HG02943 (cell line): ENCODE data around the gene KRTAP10-1.
"Not testable (repeated sequence)": the region's sequence is repeated elsewhere in the genome, so short reads cannot be mapped to it uniquely, and the experiment has no call there.

Source experiments
- ATAC-seq: cut with Tn5 transposase; IDR thresholded peaks from one replicate; pipeline ENCODE4 v1.9.1; 2021; ENCODE audit warnings: mild to moderate bottlenecking, low read depth, moderate library complexity; ENCODE audit not compliant: unreplicated experiment

The KRTAP10-1 gene

DNA sequence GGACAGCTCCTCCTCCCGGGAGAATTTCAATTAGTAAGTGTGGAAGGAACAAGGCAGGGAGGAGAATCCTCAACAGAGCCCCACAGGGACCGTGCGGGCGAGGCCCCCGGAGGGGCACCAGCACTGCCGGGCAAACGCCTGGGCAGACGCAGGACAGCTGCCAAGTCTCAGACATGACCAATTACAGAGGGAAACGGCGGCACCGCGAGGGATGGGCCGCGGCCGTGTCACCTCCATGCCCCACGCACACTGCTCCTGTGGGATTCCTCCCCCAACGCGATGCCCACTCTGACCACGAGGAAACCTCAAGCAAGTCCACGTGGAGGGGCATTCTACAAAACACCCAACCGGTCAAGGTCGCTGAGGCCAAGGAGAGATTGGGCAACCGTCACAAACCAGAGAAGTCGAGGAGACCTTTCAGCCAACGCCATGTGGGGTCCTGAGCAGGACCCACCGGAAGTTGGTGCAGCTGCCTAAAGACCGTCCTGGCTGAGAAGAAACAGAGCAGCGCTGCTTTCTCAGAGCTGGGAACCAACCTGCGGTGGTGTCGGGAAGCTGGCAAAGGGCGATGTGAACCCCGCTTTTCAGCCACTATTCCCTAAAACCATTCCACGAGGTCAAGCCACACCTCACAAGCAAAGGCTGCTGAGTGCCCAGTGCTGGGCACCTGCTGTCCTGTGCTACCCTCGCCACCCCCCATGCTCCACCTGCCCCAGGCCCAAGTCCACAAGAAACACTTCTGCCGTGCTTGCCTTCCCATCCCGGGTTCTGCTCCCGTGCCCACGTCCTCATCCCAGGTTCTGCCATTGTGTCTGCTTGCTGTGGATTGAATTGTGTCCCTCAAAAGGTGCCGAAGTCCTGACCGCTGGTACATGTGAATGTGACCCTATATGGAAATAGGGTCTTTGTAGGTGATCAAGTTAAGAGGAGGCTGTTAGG lies 32.1 kb upstream of the KRTAP10-1 start:
- no peak for ATAC-seq

DNA sequence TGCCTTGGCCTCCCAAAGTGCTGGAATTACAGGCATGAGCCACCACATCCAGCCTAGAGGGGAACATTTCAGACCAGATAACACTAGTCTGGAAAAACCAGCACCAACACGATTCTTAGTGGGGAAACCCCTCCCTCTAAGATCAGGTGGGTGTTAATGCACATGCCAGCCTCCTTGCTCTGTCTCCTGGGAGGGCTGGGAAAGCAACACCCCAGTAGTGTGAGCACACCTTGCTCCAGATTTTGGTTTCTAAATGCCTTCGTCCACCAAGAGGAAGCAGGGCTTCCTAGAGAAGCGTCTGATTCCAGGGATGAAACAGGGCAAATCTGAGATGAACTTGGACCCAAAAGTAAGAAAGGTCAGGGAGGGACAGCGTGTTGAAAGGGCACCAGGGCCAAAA lies 31.3 kb upstream of the KRTAP10-1 start:
- no peak for ATAC-seq

DNA sequence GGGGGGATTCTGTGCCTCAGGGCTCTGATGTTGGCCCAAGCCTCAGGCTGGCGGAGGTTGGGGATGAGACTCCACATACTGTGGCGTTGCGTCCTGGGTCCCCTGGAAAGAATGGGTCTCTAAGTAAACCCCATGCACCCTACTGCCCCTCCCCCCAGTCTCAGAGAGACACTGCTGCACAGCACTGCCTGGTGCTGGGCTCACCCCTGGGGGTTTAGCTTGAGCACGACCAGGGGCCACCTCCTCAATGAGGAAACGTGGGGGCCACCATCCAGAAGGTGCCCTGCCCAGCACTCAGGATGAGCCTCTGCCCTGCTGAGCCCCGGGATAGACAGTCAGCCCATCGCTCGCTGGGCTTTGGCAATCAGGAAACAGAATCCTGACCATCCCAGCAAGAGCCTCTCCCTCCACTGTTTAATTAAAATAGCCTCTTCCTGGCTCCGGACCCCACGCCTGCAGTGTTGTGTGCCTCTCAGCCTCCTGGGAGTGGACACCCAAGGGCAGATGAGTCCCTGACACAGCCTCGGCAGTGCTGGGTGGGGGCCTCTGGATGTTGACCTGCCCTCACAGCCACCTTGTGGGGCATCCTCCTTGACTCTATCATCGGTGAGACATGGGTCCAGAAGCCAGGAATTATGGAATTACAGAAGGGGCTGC lies 30.0 kb upstream of the KRTAP10-1 start:
- ATAC-seq, result no peak

DNA sequence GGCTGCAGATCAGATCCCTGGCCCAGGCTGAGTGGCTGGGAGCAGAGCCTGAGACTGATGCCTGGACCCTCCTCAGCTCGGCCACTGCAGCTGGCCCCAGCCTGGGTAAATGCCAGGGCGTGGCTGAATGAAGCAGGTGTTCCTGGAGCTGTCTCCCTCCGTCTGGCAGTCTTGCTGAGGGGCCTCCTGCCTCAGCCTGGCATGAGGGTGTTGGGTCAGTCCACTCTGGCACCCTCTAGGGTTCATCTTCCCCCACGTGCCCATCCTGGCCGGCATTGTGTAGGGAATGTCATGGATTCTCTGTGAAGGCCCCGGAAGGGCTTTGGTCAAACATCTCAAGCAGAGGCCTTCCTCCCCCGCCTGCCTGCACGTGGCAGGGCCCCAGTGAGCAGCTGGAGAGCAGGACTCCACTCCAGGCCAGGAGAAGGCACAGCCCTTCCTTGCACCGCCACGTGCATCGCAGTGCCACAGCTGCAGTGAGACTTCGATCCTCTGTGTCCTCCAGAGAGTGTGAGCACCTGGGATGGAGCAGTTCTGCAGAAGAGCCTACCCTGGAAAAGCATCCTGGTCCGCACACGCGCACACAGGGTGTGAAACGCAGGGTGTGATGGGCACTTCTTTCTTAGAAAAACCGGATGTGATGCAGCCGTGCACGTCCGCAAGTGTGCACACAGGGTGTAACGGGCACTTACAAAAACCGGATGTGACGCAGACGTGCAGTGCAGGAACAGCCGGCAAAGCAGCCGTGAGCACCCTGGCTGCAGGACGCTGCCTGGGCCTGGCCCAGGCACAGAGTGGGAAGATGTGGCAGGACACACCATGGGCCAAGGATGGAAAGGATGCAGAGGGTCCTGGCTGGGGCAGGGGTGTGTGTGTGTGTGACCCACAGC lies 28.9 kb upstream of the KRTAP10-1 start:
- ATAC-seq, result no peak

DNA sequence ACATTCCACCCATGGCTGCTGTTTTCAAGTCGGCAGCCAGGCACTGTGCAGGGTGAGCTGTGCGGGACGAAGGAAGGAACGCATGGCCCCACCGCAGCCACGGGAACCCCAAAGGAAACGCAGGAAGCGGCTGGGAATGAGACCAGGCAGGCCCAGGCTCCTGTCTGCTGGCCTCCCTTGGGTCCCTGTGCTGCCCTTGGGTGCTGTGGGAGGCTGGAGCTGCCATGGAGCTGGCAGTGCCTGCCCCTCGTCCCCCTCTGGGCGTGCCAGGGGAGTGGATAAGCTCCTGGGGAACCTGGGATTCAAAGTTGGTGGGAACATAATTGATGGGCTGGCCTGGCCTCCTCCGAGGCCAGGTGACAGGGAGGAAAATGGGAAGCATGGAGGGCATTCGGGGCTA lies 28.3 kb upstream of the KRTAP10-1 start:
- ATAC-seq, result no peak

DNA sequence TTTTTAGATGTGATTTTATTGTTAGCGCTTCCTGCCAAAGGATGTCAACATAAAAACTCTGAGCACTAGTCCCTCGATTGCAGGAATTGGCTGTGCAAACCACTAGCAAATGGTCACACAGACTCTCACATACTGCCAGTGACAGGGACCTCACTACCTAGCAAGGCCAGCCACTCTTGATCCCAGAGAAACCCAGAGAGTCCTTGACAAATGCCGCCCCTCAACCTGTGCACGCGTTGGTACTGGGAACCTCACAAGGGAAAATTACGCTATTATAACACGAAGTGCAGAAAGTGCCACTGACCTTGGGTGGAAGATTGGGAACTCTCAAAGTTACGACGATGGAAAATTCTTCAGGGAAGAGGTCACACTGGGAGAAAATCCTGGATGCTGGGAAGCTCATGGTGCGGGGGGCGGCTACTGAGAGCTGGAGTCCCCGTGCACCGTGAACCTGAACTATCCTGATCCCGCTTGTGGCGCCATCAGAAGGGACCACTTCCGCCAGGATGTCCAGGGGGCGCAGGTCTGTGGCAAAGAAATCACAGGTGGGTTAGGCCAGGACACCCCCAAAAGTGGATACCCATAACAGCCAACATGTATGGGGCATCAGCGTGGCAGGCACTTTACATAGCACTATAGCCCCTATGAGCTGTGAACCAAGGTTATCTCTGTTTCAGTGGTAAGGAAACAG lies 27.6 kb upstream of the KRTAP10-1 start:
- no peak for ATAC-seq

DNA sequence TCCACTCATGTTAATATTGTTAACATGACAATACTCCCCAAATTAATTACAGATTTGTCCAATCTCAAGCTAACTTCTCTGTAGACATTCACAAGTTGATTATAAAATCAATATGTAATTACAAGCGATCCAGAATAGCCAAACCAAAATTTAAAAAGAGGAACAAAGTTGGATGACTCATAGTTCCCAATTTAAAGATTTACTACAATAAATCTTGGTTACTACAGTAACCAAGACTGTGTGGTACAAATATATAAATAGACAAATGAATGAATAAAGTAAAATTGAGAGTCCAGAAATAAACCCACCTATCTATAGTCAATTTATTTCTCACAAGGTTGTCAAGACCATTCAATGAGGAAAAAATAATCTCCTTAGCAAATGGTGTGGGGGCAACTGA lies 26.4 kb upstream of the KRTAP10-1 start:
- no peak for ATAC-seq

DNA sequence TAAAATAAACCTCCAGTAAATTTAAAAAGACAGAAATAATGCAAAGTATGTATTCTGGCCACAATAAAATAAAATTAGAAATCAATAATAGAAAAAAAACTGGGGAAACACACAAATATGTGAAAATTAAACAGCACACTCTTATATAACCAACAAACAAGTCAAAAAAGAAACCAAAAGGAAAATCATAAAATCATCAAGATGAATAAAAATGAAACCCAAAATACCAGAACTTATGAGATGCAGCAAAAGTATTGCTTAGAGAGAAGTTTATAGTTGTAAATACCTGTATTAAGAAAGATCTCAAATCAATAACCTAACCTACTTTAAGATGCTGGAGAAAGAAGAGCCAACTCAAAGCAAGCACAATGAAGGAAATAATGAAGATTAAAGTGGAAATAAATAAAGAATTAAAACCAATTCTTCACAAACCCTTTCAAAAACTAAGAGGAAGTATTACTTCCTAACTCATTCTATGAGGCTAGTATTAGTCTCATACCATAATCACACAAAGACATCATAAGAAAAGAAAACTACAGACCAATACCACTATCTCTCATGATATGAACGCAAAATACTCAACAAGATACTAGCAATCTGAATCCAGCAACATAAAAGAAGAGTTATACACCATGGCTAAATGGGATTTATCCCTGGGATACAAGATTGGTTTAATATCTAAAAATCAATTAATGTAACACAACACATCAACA lies 25.0 kb upstream of the KRTAP10-1 start:
- ATAC-seq, result no peak

DNA sequence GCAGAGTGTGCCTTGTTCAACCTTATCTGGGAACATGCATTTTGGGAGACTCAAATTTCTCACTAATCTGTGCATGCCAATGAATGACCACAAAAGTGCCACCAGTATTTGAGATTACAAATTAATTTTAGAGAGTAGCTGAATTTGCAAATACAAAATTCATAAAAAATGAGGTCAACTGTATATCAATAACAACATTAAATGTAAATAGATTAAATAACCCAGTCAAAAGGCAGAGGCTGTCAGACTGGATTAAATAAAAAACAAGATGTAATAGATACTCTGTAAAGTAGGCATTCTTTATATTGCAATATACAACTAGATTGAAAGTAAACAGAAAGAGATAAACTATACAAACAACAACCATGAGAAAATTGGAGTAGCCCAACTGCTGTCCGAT lies 24.1 kb upstream of the KRTAP10-1 start:
- no peak for ATAC-seq

DNA sequence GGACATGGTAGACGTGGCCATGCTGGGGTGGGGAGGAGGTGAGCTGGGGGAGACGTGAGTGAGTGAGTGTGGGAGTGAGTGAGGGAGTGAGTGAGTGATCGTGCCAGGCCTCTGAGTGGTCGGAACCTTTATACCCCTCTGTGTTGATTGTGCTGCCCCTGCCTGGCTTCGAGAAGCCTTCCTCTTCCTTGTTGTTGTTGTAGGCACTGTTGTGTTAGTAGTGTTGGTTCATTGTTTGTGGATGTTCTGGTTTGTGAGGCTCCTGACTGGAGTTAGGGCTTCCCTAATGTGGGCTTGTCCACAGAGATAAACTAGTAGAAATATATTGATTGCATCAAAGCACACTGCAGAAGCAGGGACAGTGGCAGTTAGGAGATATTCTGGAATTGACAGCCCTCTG lies 18.7 kb upstream of the KRTAP10-1 start, which contains the start of gene KRTAP10-3:
Gene KRTAP10-3, minus strand, starts transcription at position 101 of the 400 bp plus-strand sequence. Its CDS starts 80 bp downstream, at position 21.
- ATAC-seq, result no peak

DNA sequence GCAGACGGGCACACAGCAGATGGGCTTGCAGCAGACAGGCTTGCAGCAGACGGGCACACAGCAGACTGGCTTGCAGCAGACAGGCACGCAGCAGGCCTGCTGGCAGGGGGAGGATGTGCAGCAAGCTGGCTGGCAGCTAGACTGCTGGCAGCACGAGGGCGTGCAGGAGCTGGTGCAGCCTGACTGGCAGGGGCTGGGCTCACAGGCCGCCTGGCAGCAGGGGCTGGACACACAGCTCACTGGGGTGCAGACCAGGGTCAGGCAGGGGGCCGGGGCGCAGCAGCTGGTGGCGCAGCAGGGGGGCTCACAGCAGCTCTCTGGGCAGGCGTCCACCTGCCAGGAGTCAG lies 18.3 kb upstream of the KRTAP10-1 start:
- not testable (repeated sequence) for ATAC-seq

DNA sequence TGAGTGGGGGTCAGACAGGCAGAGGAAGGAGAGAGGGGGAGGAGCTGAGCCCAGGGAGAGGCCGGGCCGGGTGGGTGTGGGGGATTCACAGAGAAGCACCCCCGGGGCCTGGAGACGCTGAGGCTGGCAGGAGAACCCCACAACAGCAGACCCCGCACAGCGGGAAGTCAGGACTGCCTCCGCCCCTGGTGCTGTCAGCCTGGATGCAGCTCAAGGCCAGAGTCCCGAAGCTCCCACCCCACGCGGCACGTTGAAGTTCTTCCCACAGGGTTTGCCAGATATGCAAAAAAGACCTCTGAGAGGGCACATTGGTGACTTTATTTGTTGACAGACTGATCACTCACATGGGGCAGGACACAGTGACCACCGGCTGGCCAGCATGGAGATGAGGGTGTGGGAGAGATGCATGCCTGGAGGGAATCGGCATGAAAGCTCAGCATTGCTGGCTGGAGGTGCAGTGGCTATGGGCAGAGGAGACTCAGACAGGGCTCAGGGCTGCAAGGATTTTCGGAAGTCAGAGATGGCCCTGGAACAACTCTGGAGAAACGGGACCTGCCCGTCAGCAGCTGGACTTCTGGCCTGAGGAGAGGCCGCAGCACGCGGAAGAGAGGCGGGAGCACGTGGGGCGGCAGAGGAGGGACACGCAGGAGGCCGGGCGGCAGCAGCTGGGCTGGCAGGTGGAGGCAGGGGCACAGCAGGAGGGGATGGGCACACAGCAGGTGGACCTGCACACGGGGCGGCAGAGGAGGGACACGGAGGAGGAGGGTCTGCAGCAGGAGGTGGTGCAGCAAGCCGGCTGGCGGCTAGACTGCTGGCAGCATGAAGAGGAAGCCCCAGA lies 17.7 kb upstream of the KRTAP10-1 start:
- no peak for ATAC-seq

DNA sequence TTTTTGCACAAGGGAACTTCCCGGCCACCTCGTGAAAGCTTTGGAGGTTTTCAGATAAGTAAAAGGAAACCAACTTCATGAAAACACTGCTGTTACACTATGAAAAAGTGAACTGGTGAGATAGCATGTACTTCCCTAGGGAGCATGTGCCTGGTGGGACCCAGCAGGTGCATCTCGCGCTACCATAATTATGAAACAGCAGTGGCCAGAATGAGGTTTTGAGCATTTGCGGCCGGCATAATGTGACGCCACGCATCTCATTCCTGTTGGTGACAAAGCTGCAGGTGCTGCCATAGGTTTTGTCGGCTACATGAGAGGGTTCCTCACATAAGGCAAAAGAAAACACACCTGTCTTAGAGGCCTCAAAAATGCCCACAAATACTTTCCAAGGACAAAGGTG lies 16.9 kb upstream of the KRTAP10-1 start:
- no peak for ATAC-seq

DNA sequence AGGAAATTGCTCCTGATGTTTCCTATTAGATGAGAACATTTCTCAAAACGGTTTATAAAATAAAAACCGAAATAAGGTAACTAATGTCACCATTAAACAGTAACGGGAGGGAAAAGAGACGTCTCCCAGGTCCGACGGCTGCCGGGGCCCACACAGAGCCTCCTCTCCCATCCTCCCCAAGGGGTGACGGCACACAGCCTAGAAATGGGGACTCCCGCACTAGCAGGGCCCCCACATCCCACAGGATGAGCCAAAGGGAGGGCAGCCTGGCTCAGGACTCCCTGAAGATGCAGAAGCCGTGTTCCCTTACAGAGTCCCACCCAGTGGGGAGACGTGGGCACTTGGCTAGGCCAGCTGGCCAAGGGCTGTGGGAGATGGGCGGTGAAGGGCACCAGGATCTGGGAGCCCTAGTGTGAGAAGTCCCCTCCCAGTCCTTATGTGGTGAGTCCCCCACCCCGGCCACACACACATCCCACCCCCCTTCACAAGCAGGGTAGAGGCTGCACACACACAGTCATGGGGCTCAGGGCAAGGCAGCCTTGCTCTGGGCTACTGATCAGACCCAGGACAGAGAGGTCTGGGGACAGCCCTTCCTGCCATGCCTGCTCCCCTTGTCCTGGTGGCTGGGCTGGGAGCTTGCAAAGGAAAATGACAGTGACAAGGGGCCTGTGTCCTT lies 15.3 kb upstream of the KRTAP10-1 start:
- ATAC-seq, result no peak

DNA sequence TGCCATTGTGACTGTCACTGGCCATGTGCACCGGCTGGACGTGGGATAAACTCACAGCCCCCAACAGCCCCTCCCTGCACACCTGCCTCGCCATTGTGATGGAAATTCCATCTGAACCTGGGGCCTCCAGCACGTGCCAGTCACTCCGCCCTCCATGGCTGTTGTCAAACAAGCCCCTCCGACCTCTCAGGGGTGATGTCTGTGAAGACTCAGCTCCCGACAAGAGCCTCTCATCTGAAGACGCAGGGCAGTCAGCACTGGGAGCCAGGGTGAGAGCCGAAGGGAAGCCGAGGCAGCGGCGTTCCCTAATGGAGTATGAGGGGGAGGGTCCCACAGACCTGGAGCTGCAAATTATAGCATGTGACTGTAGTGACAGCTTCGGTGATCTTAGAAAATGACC lies 12.7 kb upstream of the KRTAP10-1 start:
- ATAC-seq, result no peak

DNA sequence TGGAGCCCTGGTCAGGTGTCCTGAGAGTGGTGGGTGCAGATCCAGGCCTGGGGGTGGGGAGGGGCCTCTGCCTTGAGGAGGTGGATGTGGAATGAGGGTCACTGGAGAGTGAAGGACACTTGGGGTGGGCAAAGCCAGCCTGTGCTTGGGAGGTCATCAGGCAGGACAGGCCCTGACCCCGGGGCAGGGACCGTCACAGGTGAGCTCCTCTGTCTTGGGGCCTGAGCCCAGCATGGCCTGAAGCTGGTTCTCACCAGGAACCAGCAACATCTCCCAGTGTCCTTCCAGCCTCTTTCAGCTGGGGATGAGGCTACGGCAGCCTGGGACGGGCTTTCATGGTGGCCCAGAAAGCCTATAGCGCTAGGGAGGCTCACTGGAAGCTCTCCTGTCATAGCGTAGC lies 12.1 kb upstream of the KRTAP10-1 start:
- no peak for ATAC-seq

DNA sequence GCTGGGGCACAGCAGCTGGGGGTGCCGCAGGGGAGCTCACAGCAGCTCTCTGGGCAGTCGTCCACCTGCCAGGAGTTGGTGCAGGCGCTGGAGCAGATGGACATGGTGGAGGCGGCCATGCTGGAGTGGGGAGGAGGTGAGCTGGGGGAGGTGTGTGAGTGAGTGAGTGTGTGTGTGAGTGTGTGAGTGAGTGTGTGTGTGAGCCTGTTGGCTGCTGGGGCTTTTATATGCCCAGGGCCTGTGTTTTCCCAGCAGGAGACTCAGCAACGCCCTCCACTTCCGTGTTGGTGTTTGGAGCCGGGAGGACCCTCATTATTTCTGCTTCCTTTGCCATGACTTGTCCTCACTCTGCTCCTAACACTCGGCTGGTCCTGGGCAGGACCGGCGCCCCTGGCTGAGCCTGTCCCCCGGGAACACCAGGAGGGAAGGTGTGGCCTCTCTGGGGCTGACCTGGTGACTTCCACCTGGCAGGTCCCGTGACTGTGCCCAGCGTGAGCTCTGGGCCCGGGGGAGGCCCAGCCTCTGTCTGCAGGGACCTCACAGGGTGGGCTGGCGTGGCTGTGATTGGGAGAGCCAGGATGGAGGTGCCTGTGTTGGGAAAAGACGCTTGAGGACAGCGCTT lies 11.5 kb upstream of the KRTAP10-1 start, which contains the start of gene KRTAP10-2:
Gene KRTAP10-2, minus strand, starts transcription at position 166 of the 622 bp plus-strand sequence. Its CDS starts 47 bp downstream, at position 119.
- no peak for ATAC-seq

DNA sequence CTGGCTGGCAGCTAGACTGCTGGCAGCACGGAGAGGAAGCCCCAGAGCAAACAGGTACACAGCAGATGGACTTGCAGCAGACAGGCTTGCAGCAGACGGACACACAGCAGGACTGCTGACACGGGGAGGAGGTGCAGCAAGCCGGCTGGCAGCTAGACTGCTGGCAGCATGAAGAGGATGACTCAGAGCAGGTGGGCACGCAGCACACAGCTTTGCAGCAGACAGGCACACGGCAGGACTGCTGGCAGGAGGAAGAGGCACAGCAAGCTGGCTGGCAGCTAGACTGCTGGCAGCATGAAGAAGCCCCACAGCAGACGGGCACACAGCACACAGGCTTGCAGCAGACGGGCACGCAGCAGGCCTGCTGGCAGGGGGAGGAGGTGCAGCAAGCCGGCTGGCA lies 10.8 kb upstream of the KRTAP10-1 start:
- no peak for ATAC-seq
